IMR-90 (cell line): ENCODE data around the gene RPP21. TPM values are rescaled to one million over a fixed set of nuclear protein-coding genes. Genes with fewer than 3 reads are reported as not detected.

Source experiments
- ATAC-seq: fragments of 200-7000 bp; cut with Tn5 transposase; 2 replicates; pipeline ENCODE4 v1.9.1; 2020; ENCODE audit warnings: low read depth, mild to moderate bottlenecking, moderate library complexity
- BruUV-seq: library from RNA; stranded (reverse); fragments of 400-500 nt; replicated peaks from 2 replicates; lab custom pipeline; 2021; lab: Mats Ljungman, UMichigan
- CTCF ChIA-PET: fragments of 300-600 bp; formaldehyde crosslinking; extraction: SDS; loops from one replicate; lab custom pipeline; 2021; ENCODE audit warnings: antibody characterized with exemption; lab: Yijun Ruan, JAX
- POLR2A ChIA-PET: fragments of 300-600 bp; sonication (Branson Sonifier 250); formaldehyde crosslinking; loops from one replicate; lab custom pipeline; 2022; ENCODE audit warnings: antibody characterized with exemption; ENCODE audit not compliant: unreplicated experiment; lab: Charles Lee
- DNase-seq: peaks from one replicate; pipeline ENCODE4 v3.0.0; 2013
- H2AFZ ChIP-seq: replicated peaks from 2 replicates; pipeline ENCODE3; 2013; ENCODE audit warnings: low read length, mild to moderate bottlenecking; ENCODE audit not compliant: poor library complexity
- H2AK5ac ChIP-seq: 2 replicates; pipeline ENCODE4 v1.6.1; 2013; ENCODE audit warnings: low read depth, low read length, inconsistent platforms
- H2AK9ac ChIP-seq: replicated peaks from 2 replicates; pipeline ENCODE3; 2013; ENCODE audit warnings: mild to moderate bottlenecking, low read depth, low read length, moderate library complexity; ENCODE audit not compliant: poor library complexity
- H2BK120ac ChIP-seq: 2 replicates; pipeline ENCODE4 v1.6.1; 2013; ENCODE audit warnings: low read depth, low read length, inconsistent platforms
- H2BK15ac ChIP-seq: 3 replicates; pipeline ENCODE4 v1.6.1; 2013; ENCODE audit warnings: low read depth, low read length, inconsistent platforms
- H2BK20ac ChIP-seq: 2 replicates; pipeline ENCODE4 v1.6.1; 2013; ENCODE audit warnings: low read depth, mild to moderate bottlenecking, inconsistent platforms, low read length, moderate library complexity
- H2BK5ac ChIP-seq: 2 replicates; pipeline ENCODE4 v1.6.1; 2013; ENCODE audit warnings: mild to moderate bottlenecking, low read depth, low read length, inconsistent platforms; ENCODE audit not compliant: poor library complexity, severe bottlenecking
- H3K14ac ChIP-seq: replicated peaks from 2 replicates; pipeline ENCODE4 v1.6.1; 2013; ENCODE audit warnings: low read depth, low read length, inconsistent platforms
- H3K18ac ChIP-seq: 2 replicates; pipeline ENCODE4 v1.6.1; 2013; ENCODE audit warnings: low read depth, low read length, control low read depth
- H3K23ac ChIP-seq: 2 replicates; pipeline ENCODE4 v1.6.1; 2013; ENCODE audit warnings: low read depth, low read length, inconsistent platforms
- H3K27ac ChIP-seq: 2 replicates; pipeline ENCODE4 v1.5.1; 2013; ENCODE audit warnings: mild to moderate bottlenecking, control low read depth, low read length; ENCODE audit not compliant: insufficient read depth
- H3K27me3 ChIP-seq: 2 replicates; pipeline ENCODE4 v1.6.1; 2013; ENCODE audit warnings: low read length; ENCODE audit not compliant: control insufficient read depth, insufficient read depth
- H3K36me3 ChIP-seq: 2 replicates; pipeline ENCODE4 v1.6.1; 2013; ENCODE audit warnings: low read length, mixed read lengths; ENCODE audit not compliant: control insufficient read depth, insufficient read depth
- H3K4ac ChIP-seq: 2 replicates; pipeline ENCODE4 v1.6.1; 2013; ENCODE audit warnings: low read depth, low read length, inconsistent platforms
- H3K4me1 ChIP-seq: 2 replicates; pipeline ENCODE4 v1.6.1; 2013; ENCODE audit warnings: low read length, mixed read lengths; ENCODE audit not compliant: control insufficient read depth, insufficient read depth
- H3K4me2 ChIP-seq: 2 replicates; pipeline ENCODE4 v1.6.1; 2013; ENCODE audit warnings: low read depth, mild to moderate bottlenecking, control low read depth, low read length, moderate library complexity
- H3K4me3 ChIP-seq: 2 replicates; pipeline ENCODE4 v1.5.1; 2013; ENCODE audit warnings: low read depth, mild to moderate bottlenecking, control low read depth, low read length, moderate library complexity; ENCODE audit not compliant: insufficient read depth
- H3K56ac ChIP-seq: 2 replicates; pipeline ENCODE4 v1.6.1; 2013; ENCODE audit warnings: low read length, inconsistent platforms; ENCODE audit not compliant: insufficient read depth; ENCODE audit errors: extremely low read depth
- H3K79me1 ChIP-seq, 2 experiments: 2 replicates each; pipeline ENCODE4 v1.6.1; 2013; ENCODE audit warnings: low read length in 2 of 2, inconsistent platforms in 1 of 2, low read depth in 1 of 2
- H3K9ac ChIP-seq: 2 replicates; pipeline ENCODE4 v1.6.1; 2013; ENCODE audit warnings: low read depth, low read length, control low read depth
- H3K9me1 ChIP-seq: 2 replicates; pipeline ENCODE4 v1.6.1; 2013; ENCODE audit warnings: low read length, inconsistent platforms; ENCODE audit not compliant: insufficient read depth
- H3K9me3 ChIP-seq: 2 replicates; pipeline ENCODE4 v1.6.1; 2013; ENCODE audit warnings: low read length; ENCODE audit not compliant: control insufficient read depth, insufficient read depth
- H4K20me1 ChIP-seq: 2 replicates; pipeline ENCODE4 v1.6.1; 2013; ENCODE audit warnings: low read length, inconsistent platforms; ENCODE audit not compliant: insufficient read depth
- H4K5ac ChIP-seq: 2 replicates; pipeline ENCODE4 v1.6.1; 2013; ENCODE audit warnings: mild to moderate bottlenecking, low read depth, low read length, control low read depth
- H4K8ac ChIP-seq, 2 experiments: 2 replicates each; pipeline ENCODE4 v1.6.1; 2013; ENCODE audit warnings: low read depth in 2 of 2, low read length in 2 of 2, control low read depth in 1 of 2, inconsistent platforms in 1 of 2
- H4K91ac ChIP-seq: 2 replicates; pipeline ENCODE4 v1.6.1; 2013; ENCODE audit warnings: low read depth, low read length, inconsistent platforms; ENCODE audit not compliant: insufficient read depth
- BHLHE40 ChIP-seq: fragments of 150-350 bp; IDR thresholded peaks from 2 replicates; pipeline ENCODE4 v1.6.1; 2016; ENCODE audit warnings: mild to moderate bottlenecking, low read depth, low read length
- CEBPB ChIP-seq: IDR thresholded peaks from 2 replicates; pipeline ENCODE4 v1.6.1; 2012; ENCODE audit warnings: low read depth, low read length, improper control_type of control experiment
- CTCF ChIP-seq: conservative IDR thresholded peaks from 2 replicates; pipeline ENCODE4 v1.5.1; 2012; ENCODE audit warnings: mild to moderate bottlenecking, low read depth, low read length, improper control_type of control experiment
- ELK1 ChIP-seq: fragments of 150-350 bp; IDR thresholded peaks from 2 replicates; pipeline ENCODE4 v1.6.1; 2016; ENCODE audit warnings: low read depth, mild to moderate bottlenecking, low read length, moderate library complexity, borderline replicate concordance
- FOS ChIP-seq: fragments of 150-350 bp; IDR thresholded peaks from 2 replicates; pipeline ENCODE4 v1.6.1; 2016; ENCODE audit warnings: low read depth, low read length
- MAFK ChIP-seq: IDR thresholded peaks from 2 replicates; pipeline ENCODE4 v1.6.1; 2012; ENCODE audit warnings: low read depth, low read length, improper control_type of control experiment
- POLR2A ChIP-seq: IDR thresholded peaks from 2 replicates; pipeline ENCODE4 v1.6.1; 2012; ENCODE audit warnings: mild to moderate bottlenecking, low read depth, low read length
- RAD21 ChIP-seq: IDR thresholded peaks from 2 replicates; pipeline ENCODE4 v1.6.1; 2012; ENCODE audit warnings: low read length, improper control_type of control experiment
- RCOR1 ChIP-seq: IDR thresholded peaks from 2 replicates; pipeline ENCODE4 v1.6.1; 2012; ENCODE audit warnings: mild to moderate bottlenecking, low read length, improper control_type of control experiment; ENCODE audit not compliant: insufficient replicate concordance
- RFX5 ChIP-seq: IDR thresholded peaks from 2 replicates; pipeline ENCODE4 v1.8.0; 2012; ENCODE audit warnings: low read depth, mild to moderate bottlenecking, low read length, moderate library complexity
- USF2 ChIP-seq: fragments of 150-350 bp; IDR thresholded peaks from 2 replicates; pipeline ENCODE4 v1.6.1; 2017; ENCODE audit warnings: mild to moderate bottlenecking, antibody characterized with exemption, low read length, low read depth
- WGBS, 2 experiments: methylation state at CpG; one replicate each; pipeline versions ENCODE4 v1.1.5 to v1.1.7; 2013; ENCODE audit warnings: missing lambda C conversion rate in 2 of 2; ENCODE audit not compliant: insufficient read length in 1 of 2; ENCODE audit errors: extremely low coverage in 2 of 2; 5-methylcytosine and 5-hydroxymethylcytosine counted together
- dilution Hi-C: fragments of 300-500 bp; cut with HindIII; formaldehyde crosslinking; loops from one replicate; pipeline ENCODE4 v1.14.3; 2018; ENCODE audit warnings: low sequenced_read_pairs; ENCODE audit not compliant: unreplicated experiment
- in situ Hi-C: fragments of 300-500 bp; cut with MboI; formaldehyde crosslinking; loops from 3 replicates; pipeline ENCODE4 v1.14.3; 2019; ENCODE audit warnings: low sequenced_read_pairs, inconsistent platforms, mixed read lengths
- intact Hi-C: fragments of 100-400 bp; cut with micrococcal nuclease; formaldehyde crosslinking; loops from 2 replicates; pipeline ENCODE4 v1.10.0; 2022
- polyA plus RNA-seq, 3 experiments: library from polyadenylated mRNA; depleted of rRNA; stranded (reverse); fragments of >200 nt; gene quantifications; 2 replicates each; pipeline ENCODE4 v1.2.3, GENCODE V29; 2012; ENCODE audit warnings: low replicate concordance in 1 of 3
- total RNA-seq: library from RNA; depleted of rRNA; stranded (reverse); fragments of >200 nt; gene quantifications from 2 replicates; pipeline ENCODE4 v1.2.3, GENCODE V29; 2012

The RPP21 gene
- total and polyA plus RNA-seq, 2 of the 4 experiments (the other 2 are of a cell fraction): 28.9 to 79.1 TPM

GRCh38 chr6:30361661-30362060 lies 16.7 kb downstream of the RPP21 start:
- Histone ChIP-seq H4K91ac (no peak overlapping the region), H3K18ac (no peak overlapping the region), H2BK5ac (no peak overlapping the region), H3K56ac (no peak overlapping the region), H2BK15ac (no peak overlapping the region), H4K20me1 (no peaks in the 10 kb centered on the region), H2AK9ac (no peak overlapping the region), H2BK120ac (no peak overlapping the region), H3K4ac (no peak overlapping the region), H3K36me3 (no peaks in the 10 kb centered on the region), H4K5ac (no peak overlapping the region), H3K4me2 (no peak overlapping the region), H3K4me1 (no peaks in the 10 kb centered on the region), H2AK5ac (no peak overlapping the region), H3K9me1 (no peaks in the 10 kb centered on the region), H3K14ac (no peak overlapping the region), H3K27ac (no peak overlapping the region), H3K79me1 (no peaks in the 10 kb centered on the region), H2AFZ (no peak overlapping the region), H2BK20ac (no peak overlapping the region), H3K23ac (no peak overlapping the region), H3K27me3 (peaks cover 57% of the 10 kb centered on the region), H4K8ac (no peak overlapping the region), H3K9ac (no peak overlapping the region), H3K9me3 (peaks cover 3% of the 10 kb centered on the region; the same call in 1 of the 2 replicates), H3K4me3 (no peak overlapping the region)
- no peak for TF ChIP-seq ELK1
- TF ChIP-seq RCOR1: no peak
- TF ChIP-seq RFX5: no peak
- TF ChIP-seq CEBPB: no peak
- TF ChIP-seq FOS: no peak
- no peak for TF ChIP-seq MAFK
- no peak for TF ChIP-seq BHLHE40
- TF ChIP-seq POLR2A: no peak
- no peak for TF ChIP-seq RAD21
- TF ChIP-seq USF2: no peak
- no peak for TF ChIP-seq CTCF
- in situ Hi-C loops (no loop called here), intact Hi-C loops (no loop called here), dilution Hi-C loops (no loop called here)
- ATAC-seq: no peak
- DNase-seq: no peak
- BruUV-seq: no TSS peak
- ChIA-PET POLR2A (no interaction called here), CTCF (no interaction called here)
- WGBS, 2 experiments: 100% methylated on average over 2 of the region's 2 CpGs; no CpG with 5 or more reads in 1 of the 2 experiments
